ENCODE data around the gene OR2H2. TPM values are rescaled to one million over a fixed set of nuclear protein-coding genes. Genes with fewer than 3 reads are reported as not detected.
A peak's percentile ranks its signal among the peaks of the same experiment; 100 is the strongest.

Gene OR2H2
- not detected in 2 replicates for total RNA-seq (2014; rRNA removed; shearing (Covaris generic))

- DNase-seq, result no peak
- Histone ChIP-seq H3K36me3 (replicated peaks; ENCODE audit: control insufficient read depth, insufficient read depth, low read length) (no peaks in the 10 kb centered on the region; the same call in 1 of the 2 replicates), H3K27me3 (ENCODE audit: control insufficient read depth, insufficient read depth, low read length) (no peaks in the 10 kb centered on the region), H3K4me3 (ENCODE audit: insufficient read depth, low read depth, low read length) (no peak within 1 kb of the TSS)
Measured at GRCh38 chr6:29584821-29585220, at the start of gene OR2H2. TSS of gene OR2H2 (plus strand) at chr6:29585121. CDS start at chr6:29587945, 2,824 bp downstream.

GRCh38 chr6:29537714-29538403 is 47.1 kb upstream of the OR2H2 start:
- Histone ChIP-seq H3K27me3 (ENCODE audit: control insufficient read depth, insufficient read depth, low read length) (no peaks in the 10 kb centered on the region), H3K36me3 (replicated peaks; ENCODE audit: control insufficient read depth, insufficient read depth, low read length) (no peaks in the 10 kb centered on the region), H3K4me3 (ENCODE audit: insufficient read depth, low read depth, low read length) (no peak overlapping the region)
- no peak for DNase-seq

- DNase-seq, result no peak
- H3K4me3 ChIP-seq (ENCODE audit: insufficient read depth, low read depth, low read length), result no peak overlapping the region
- no peaks in the 10 kb centered on the region for H3K36me3 ChIP-seq (replicated peaks; ENCODE audit: control insufficient read depth, insufficient read depth, low read length)
- no peaks in the 10 kb centered on the region; the same call in 1 of the 2 replicates for H3K27me3 ChIP-seq (ENCODE audit: control insufficient read depth, insufficient read depth, low read length)
Measured at GRCh38 chr6:29547573-29547972, 37.3 kb upstream of the OR2H2 start.

- Histone ChIP-seq H3K4me3 (ENCODE audit: insufficient read depth, low read depth, low read length) (peak overlapping the region; percentile 47; the same call in 1 of the 2 replicates), H3K27me3 (ENCODE audit: control insufficient read depth, insufficient read depth, low read length) (peaks cover 42% of the 10 kb centered on the region), H3K36me3 (replicated peaks; ENCODE audit: control insufficient read depth, insufficient read depth, low read length) (no peaks in the 10 kb centered on the region)
- DNase-seq, result peak; percentile 61
Measured at GRCh38 chr6:29552512-29553051, 32.3 kb upstream of the OR2H2 start.

- peaks cover 42% of the 10 kb centered on the region for H3K27me3 ChIP-seq (ENCODE audit: control insufficient read depth, insufficient read depth, low read length)
Measured at GRCh38 chr6:29553268-29554057, 31.5 kb upstream of the OR2H2 start.

GRCh38 chr6:29554764-29555163 is 30.2 kb upstream of the OR2H2 start:
- Histone ChIP-seq H3K27me3 (ENCODE audit: control insufficient read depth, insufficient read depth, low read length) (peaks cover 42% of the 10 kb centered on the region), H3K4me3 (ENCODE audit: insufficient read depth, low read depth, low read length) (no peak overlapping the region), H3K36me3 (replicated peaks; ENCODE audit: control insufficient read depth, insufficient read depth, low read length) (no peaks in the 10 kb centered on the region)
- no peak for DNase-seq

More at GRCh38 chr6:29553268-29554057, 31.5 kb upstream of the OR2H2 start:
- Histone ChIP-seq H3K4me3 (ENCODE audit: insufficient read depth, low read depth, low read length) (peak overlapping the region; percentile 47), H3K36me3 (replicated peaks; ENCODE audit: control insufficient read depth, insufficient read depth, low read length) (no peaks in the 10 kb centered on the region)
- DNase-seq, result peak; percentile 88

- no peak overlapping the region for H3K4me3 ChIP-seq (ENCODE audit: insufficient read depth, low read depth, low read length)
- peaks cover 42% of the 10 kb centered on the region for H3K27me3 ChIP-seq (ENCODE audit: control insufficient read depth, insufficient read depth, low read length)
- DNase-seq, result peak; percentile 48
- no peaks in the 10 kb centered on the region for H3K36me3 ChIP-seq (replicated peaks; ENCODE audit: control insufficient read depth, insufficient read depth, low read length)
Measured at GRCh38 chr6:29557320-29557719, 27.6 kb upstream of the OR2H2 start.

- Histone ChIP-seq H3K27me3 (ENCODE audit: control insufficient read depth, insufficient read depth, low read length) (peaks cover 34% of the 10 kb centered on the region), H3K36me3 (replicated peaks; ENCODE audit: control insufficient read depth, insufficient read depth, low read length) (no peaks in the 10 kb centered on the region), H3K4me3 (ENCODE audit: insufficient read depth, low read depth, low read length) (no peak overlapping the region)
- DNase-seq, result no peak
Measured at GRCh38 chr6:29558439-29559079, 26.4 kb upstream of the OR2H2 start.

- Histone ChIP-seq H3K27me3 (ENCODE audit: control insufficient read depth, insufficient read depth, low read length) (peaks cover 23% of the 10 kb centered on the region), H3K36me3 (replicated peaks; ENCODE audit: control insufficient read depth, insufficient read depth, low read length) (no peaks in the 10 kb centered on the region), H3K4me3 (ENCODE audit: insufficient read depth, low read depth, low read length) (no peak within 1 kb of the TSS)
- DNase-seq, result no peak
Measured at GRCh38 chr6:29559524-29560287, 25.2 kb upstream of the OR2H2 start, which contains the start of gene UBD. TSS of gene UBD (minus strand) at chr6:29559732. CDS start at chr6:29559701, 31 bp downstream.

GRCh38 chr6:29561091-29561490 is 23.8 kb upstream of the OR2H2 start:
- no peak overlapping the region for H3K4me3 ChIP-seq (ENCODE audit: insufficient read depth, low read depth, low read length)
- DNase-seq, result no peak
- H3K27me3 ChIP-seq (ENCODE audit: control insufficient read depth, insufficient read depth, low read length), result peaks cover 9% of the 10 kb centered on the region
- no peaks in the 10 kb centered on the region for H3K36me3 ChIP-seq (replicated peaks; ENCODE audit: control insufficient read depth, insufficient read depth, low read length)

- no peak for DNase-seq
- peaks cover 3% of the 10 kb centered on the region; the same call in 1 of the 2 replicates for H3K27me3 ChIP-seq (ENCODE audit: control insufficient read depth, insufficient read depth, low read length)
Measured at GRCh38 chr6:29561606-29562181, 23.2 kb upstream of the OR2H2 start.

GRCh38 chr6:29563435-29563965 is 21.4 kb upstream of the OR2H2 start:
- H3K4me3 ChIP-seq (ENCODE audit: insufficient read depth, low read depth, low read length), result no peak overlapping the region
- DNase-seq, result no peak
- H3K27me3 ChIP-seq (ENCODE audit: control insufficient read depth, insufficient read depth, low read length), result no peaks in the 10 kb centered on the region
- no peaks in the 10 kb centered on the region for H3K36me3 ChIP-seq (replicated peaks; ENCODE audit: control insufficient read depth, insufficient read depth, low read length)

More at GRCh38 chr6:29561606-29562181, 23.2 kb upstream of the OR2H2 start:
- Histone ChIP-seq H3K4me3 (ENCODE audit: insufficient read depth, low read depth, low read length) (no peak overlapping the region), H3K36me3 (replicated peaks; ENCODE audit: control insufficient read depth, insufficient read depth, low read length) (no peaks in the 10 kb centered on the region)

- Histone ChIP-seq H3K4me3 (ENCODE audit: insufficient read depth, low read depth, low read length) (no peak overlapping the region), H3K36me3 (replicated peaks; ENCODE audit: control insufficient read depth, insufficient read depth, low read length) (no peaks in the 10 kb centered on the region), H3K27me3 (ENCODE audit: control insufficient read depth, insufficient read depth, low read length) (no peaks in the 10 kb centered on the region)
- no peak for DNase-seq
Measured at GRCh38 chr6:29564875-29565274, 20.0 kb upstream of the OR2H2 start.

Data from H7 (cell line).